ENCODE data around the gene GRK6.

- no peak for TF ChIP-seq TCF12 (IDR thresholded peaks at IDR 0.05; ENCODE audit: low read depth)
- no peak for TF ChIP-seq YY1 (IDR thresholded peaks at IDR 0.05; ENCODE audit: low read depth)
- TF ChIP-seq EP300 (IDR thresholded peaks at IDR 0.05; ENCODE audit: borderline replicate concordance) = no peak
- no peak for TF ChIP-seq USF1 (IDR thresholded peaks at IDR 0.05)
- TF ChIP-seq MAX (IDR thresholded peaks at IDR 0.05) = no peak
- no peak for TF ChIP-seq CEBPB (IDR thresholded peaks at IDR 0.05)
- no peak for TF ChIP-seq REST (IDR thresholded peaks at IDR 0.05; ENCODE audit: low read depth)
- TF ChIP-seq NFIC (IDR thresholded peaks at IDR 0.05) = no peak
These were observed 18.8 kb downstream of the GRK6 start for GRCh38 chr5:177445052-177445916.

Measured in Ishikawa (cell line).